Endodermal cell (in vitro differentiated cells): Measurements from ENCODE around the gene TRA2B. TPM values are rescaled to one million over a fixed set of nuclear protein-coding genes. Genes with fewer than 3 reads are reported as not detected.

Source experiments
- DNase-seq: peaks from one replicate; pipeline ENCODE4 v3.0.0-alpha.2; 2017
- H3K27ac ChIP-seq: 2 replicates; pipeline ENCODE4 v1.5.1; 2013; ENCODE audit warnings: mild to moderate bottlenecking, low read depth, low read length, moderate library complexity
- H3K27me3 ChIP-seq: 2 replicates; pipeline ENCODE4 v1.6.1; 2013; ENCODE audit warnings: mild to moderate bottlenecking, low read length, moderate library complexity; ENCODE audit not compliant: insufficient read depth, control insufficient read depth, poor library complexity, severe bottlenecking
- H3K36me3 ChIP-seq: 2 replicates; pipeline ENCODE4 v1.7.0; 2013; ENCODE audit warnings: mild to moderate bottlenecking, low read length, moderate library complexity; ENCODE audit not compliant: control insufficient read depth, insufficient read depth
- H3K4me1 ChIP-seq: one replicate; pipeline ENCODE4 v1.7.0; 2013; ENCODE audit warnings: low read length; ENCODE audit not compliant: control insufficient read depth, insufficient read depth
- H3K4me3 ChIP-seq: 2 replicates; pipeline ENCODE4 v1.5.1; 2013; ENCODE audit warnings: mild to moderate bottlenecking, low read length, moderate library complexity
- H3K9ac ChIP-seq: 2 replicates; pipeline ENCODE4 v1.6.1; 2013; ENCODE audit warnings: mild to moderate bottlenecking, low read length, moderate library complexity; ENCODE audit not compliant: poor library complexity, severe bottlenecking; ENCODE audit errors: extremely low read depth
- H3K9me3 ChIP-seq: 2 replicates; pipeline ENCODE4 v1.6.1; 2013; ENCODE audit warnings: mild to moderate bottlenecking, low read length, moderate library complexity; ENCODE audit not compliant: control insufficient read depth
- H3K27ac Mint-ChIP-seq: 2 replicates; pipeline ENCODE4 v1.8.0; 2020; ENCODE audit warnings: mixed read lengths
- H3K27me3 Mint-ChIP-seq: 2 replicates; pipeline ENCODE4 v1.8.0; 2021; ENCODE audit warnings: mild to moderate bottlenecking, mixed read lengths; ENCODE audit not compliant: insufficient read depth
- H3K36me3 Mint-ChIP-seq: 2 replicates; pipeline ENCODE4 v1.8.0; 2020; ENCODE audit warnings: low read depth, mixed read lengths
- H3K4me1 Mint-ChIP-seq: 2 replicates; pipeline ENCODE4 v1.8.0; 2020; ENCODE audit warnings: mixed read lengths
- H3K4me3 Mint-ChIP-seq: 2 replicates; pipeline ENCODE4 v1.8.0; 2020; ENCODE audit warnings: mild to moderate bottlenecking, moderate library complexity, mixed read lengths
- H3K9me3 Mint-ChIP-seq: 2 replicates; pipeline ENCODE4 v1.8.0; 2020; ENCODE audit warnings: mild to moderate bottlenecking, mixed read lengths
- CTCF ChIP-seq: fragments of 200-600 bp; sonication (generic); conservative IDR thresholded peaks from 2 replicates; pipeline ENCODE4 v1.5.0; 2021; ENCODE audit warnings: antibody characterized with exemption, mild to moderate bottlenecking
- WGBS, 2 experiments: methylation state at CpG; one replicate each; pipeline versions ENCODE4 v1.1.5 to v1.1.7; 2013; ENCODE audit warnings: missing lambda C conversion rate in 2 of 2, mixed read lengths in 1 of 2; ENCODE audit not compliant: insufficient coverage in 1 of 2, insufficient read length in 1 of 2; 5-methylcytosine and 5-hydroxymethylcytosine counted together
- total RNA-seq, 2 donors: library from RNA; stranded (reverse); fragmentation: NEBNext Ultra II Directional in 1 of 2; extraction: Animal tissue kit (Norgen Biotek cat#: 25700) in 1 of 2; gene quantifications; 2 replicates in 1 of 2; 3 replicates in 1 of 2; pipeline ENCODE4 v1.2.1, GENCODE V29; 2021

TRA2B gene
- total RNA-seq, 2 donors from 2014 or later = 222 to 230 TPM

GRCh38 chr3:185936273-185936629 is 1.6 kb downstream of the TRA2B start:
- Mint-ChIP-seq H3K27ac (peak overlapping the region; percentile 100), H3K27me3 (peaks cover 3% of the 10 kb centered on the region), H3K4me1 (peaks cover 33% of the 10 kb centered on the region), H3K4me3 (peak overlapping the region; percentile 100), H3K9me3 (peaks cover 9% of the 10 kb centered on the region), H3K36me3 (peaks cover 33% of the 10 kb centered on the region)
- H3K36me3 ChIP-seq = peaks cover 38% of the 10 kb centered on the region
- H3K9ac ChIP-seq = peak overlapping the region; percentile 99
- H3K4me1 ChIP-seq = peaks cover 4% of the 10 kb centered on the region
- no peaks in the 10 kb centered on the region for H3K9me3 ChIP-seq
- WGBS, 2 experiments = 0% methylated on average over 8 of the region's 8 CpGs
- no peak for DNase-seq
- peak overlapping the region; percentile 92 for H3K4me3 ChIP-seq
- H3K27me3 ChIP-seq = no peaks in the 10 kb centered on the region
- no peak for TF ChIP-seq CTCF
- no peak overlapping the region for H3K27ac ChIP-seq

GRCh38 chr3:185935465-185936272 is 2.1 kb downstream of the TRA2B start:
- Mint-ChIP-seq H3K27ac (peak overlapping the region; percentile 100), H3K9me3 (peaks cover 9% of the 10 kb centered on the region), H3K4me1 (peaks cover 38% of the 10 kb centered on the region), H3K4me3 (peak overlapping the region; percentile 100), H3K36me3 (peaks cover 38% of the 10 kb centered on the region), H3K27me3 (peaks cover 3% of the 10 kb centered on the region)
- H3K36me3 ChIP-seq = peaks cover 44% of the 10 kb centered on the region
- peak overlapping the region; percentile 92 for H3K4me3 ChIP-seq
- peak; percentile 33 for DNase-seq
- H3K27ac ChIP-seq = no peak overlapping the region
- TF ChIP-seq CTCF = no peak
- 1 to 2% methylated on average over 9 to 11 of the region's 11 CpGs for WGBS, 2 experiments
- H3K4me1 ChIP-seq = peaks cover 5% of the 10 kb centered on the region
- peak overlapping the region; percentile 99 for H3K9ac ChIP-seq
- H3K9me3 ChIP-seq = no peaks in the 10 kb centered on the region
- H3K27me3 ChIP-seq = no peaks in the 10 kb centered on the region

GRCh38 chr3:185934767-185935464 is 2.9 kb downstream of the TRA2B start:
- WGBS, 2 experiments = 2 to 4% methylated on average over 6 to 7 of the region's 8 CpGs
- no peak for TF ChIP-seq CTCF
- Histone ChIP-seq H3K9me3 (no peaks in the 10 kb centered on the region), H3K4me1 (peaks cover 10% of the 10 kb centered on the region), H3K27ac (no peak overlapping the region), H3K4me3 (peak overlapping the region; percentile 92), H3K36me3 (peaks cover 52% of the 10 kb centered on the region), H3K9ac (peak overlapping the region; percentile 99), H3K27me3 (no peaks in the 10 kb centered on the region)
- Mint-ChIP-seq H3K36me3 (peaks cover 40% of the 10 kb centered on the region), H3K9me3 (peaks cover 9% of the 10 kb centered on the region), H3K27me3 (peaks cover 3% of the 10 kb centered on the region), H3K4me3 (peak overlapping the region; percentile 100), H3K27ac (peak overlapping the region; percentile 100), H3K4me1 (peaks cover 46% of the 10 kb centered on the region)
- DNase-seq = peak; percentile 14
